ENCODE data around the gene LRRTM2. TPM values are rescaled to one million over a fixed set of nuclear protein-coding genes. Genes with fewer than 3 reads are reported as not detected.

LRRTM2 gene
- total and polyA plus RNA-seq, 2 donors (not counting 3 experiments of a cell fraction or from before 2014, with no cell fraction given), result 0.06 to 0.20 TPM

- Histone ChIP-seq H3K9me1 (replicated peaks; ENCODE audit: control insufficient read depth, extremely low read depth, insufficient read depth, low read length) (peaks cover 2% of the 10 kb centered on the region), H3K9ac (replicated peaks; ENCODE audit: extremely low read depth, insufficient read depth, low read length) (no peak overlapping the region), H3K79me2 (ENCODE audit: control insufficient read depth, insufficient read depth, low read length) (peaks cover 68% of the 10 kb centered on the region), H3K36me3 (ENCODE audit: control insufficient read depth in 2 of 2, extremely low read depth in 1 of 2, insufficient read depth in 2 of 2, low read length in 2 of 2) (peaks cover 7 to 21% of the 10 kb centered on the region in 2 experiments), H3K27me3 (ENCODE audit: control insufficient read depth in 2 of 2, insufficient read depth in 2 of 2, low read length in 2 of 2) (no peaks in the 10 kb centered on the region), H3K4me2 (ENCODE audit: insufficient read depth, low read length) (peak overlapping the region; percentile 12), H3K4me3 (replicated peaks in 1 of 3; ENCODE audit: insufficient read depth in 1 of 3, low read depth in 1 of 3, low read length in 3 of 3) (no peak overlapping the region), H4K20me1 (replicated peaks; ENCODE audit: control insufficient read depth, extremely low read depth, insufficient read depth, low read length) (peaks cover 19% of the 10 kb centered on the region), H3K4me1 (ENCODE audit: control insufficient read depth, extremely low read depth, insufficient read depth, low read length) (peaks cover 2% of the 10 kb centered on the region), H3K27ac (ENCODE audit: insufficient read depth, low read depth, low read length) (peak overlapping the region; percentile 45), H2AFZ (ENCODE audit: low read depth, low read length) (no peak overlapping the region), H3K9me3 (replicated peaks; ENCODE audit: control insufficient read depth, insufficient read depth, low read length) (no peaks in the 10 kb centered on the region)
- intact Hi-C loops (cut with micrococcal nuclease) (loop anchor here (1.0 kb wide), 4 partner anchors 9 to 437 kb away; no protein-coding TSS in a partner anchor), dilution Hi-C loops (cut with MboI; ENCODE audit: extremely low pct_ligation_motif_present, low sequenced_read_pairs) (no loop called here)
- no peak for FAIRE-seq
- ChIA-PET POLR2A (interaction anchor here (0.5 to 0.6 kb wide), 2 partner anchors 22 to 263 kb away, joined by 3 read pairs; no protein-coding TSS in a partner anchor), CTCF (interaction anchor here (0.6 to 3.3 kb wide), 48 partner anchors 9 to 443 kb away, joined by 3 to 41 read pairs (median 4); no protein-coding TSS in a partner anchor)
- DNase-seq (ENCODE audit: low read depth, low spot score), result peak; percentile 58
- BruUV-seq (replicated peaks), result no TSS peak
- TF ChIP-seq JUN (IDR thresholded peaks at IDR 0.05; ENCODE audit: borderline replicate concordance, insufficient read depth, insufficient read length, low read depth), result no peak
- TF ChIP-seq FOS (IDR thresholded peaks at IDR 0.05; ENCODE audit: borderline replicate concordance, insufficient read depth, low read length), result no peak
- TF ChIP-seq EZH2 (IDR thresholded peaks at IDR 0.05; ENCODE audit: borderline replicate concordance, low read depth, low read length, severe bottlenecking), result no peak
- no peak for TF ChIP-seq GATA2 (IDR thresholded peaks at IDR 0.05; ENCODE audit: insufficient read depth, insufficient read length, low read depth, low read length)
- TF ChIP-seq POLR2A (IDR thresholded peaks at IDR 0.05; ENCODE audit: low read depth, low read length), result no peak
- TF ChIP-seq MAX (IDR thresholded peaks at IDR 0.05; ENCODE audit: insufficient read depth, insufficient read length), result no peak
- peak; percentile 29 to 30 for TF ChIP-seq CTCF (IDR thresholded peaks at IDR 0.05; ENCODE audit: extremely low read depth in 1 of 2, insufficient read depth in 1 of 2, low read depth in 1 of 2, low read length in 2 of 2)
- no peak for TF ChIP-seq MYC (IDR thresholded peaks at IDR 0.05; ENCODE audit: low read depth, low read length)
Measured at GRCh38 chr5:138824924-138825863, 49.9 kb downstream of the LRRTM2 start.

Measured in endothelial cell of umbilical vein (primary cell).